HCT116 (cell line): ENCODE results near the gene NUDT16L1.

Experiments
- ATF3 ChIP-seq: IDR thresholded peaks from 2 replicates; pipeline ENCODE4 v1.6.1; 2012
- CTCF ChIP-seq, 3 experiments: fragments of 200-600 bp in 1 of 3; sonication (generic) in 1 of 3; IDR thresholded peaks in 2 of 3; conservative IDR thresholded peaks in 1 of 3; 2 replicates each; pipeline ENCODE4 v1.5.1; 2012 to 2017; ENCODE audit warnings: low read depth in 2 of 3, low read length in 2 of 3, antibody characterized with exemption in 1 of 3, borderline replicate concordance in 1 of 3, control low read depth in 1 of 3, mild to moderate bottlenecking in 1 of 3, mixed read lengths in 1 of 3, mixed run types in 1 of 3, moderate library complexity in 1 of 3; ENCODE audit not compliant: insufficient read depth in 1 of 3
- EZH2 ChIP-seq: fragments of 200-600 bp; sonication (generic); IDR thresholded peaks from 2 replicates; pipeline ENCODE4 v1.6.1; 2017; ENCODE audit warnings: antibody characterized with exemption, mixed run types
- EZH2phosphoT487 ChIP-seq: fragments of 200-600 bp; IDR thresholded peaks from 2 replicates; pipeline ENCODE4 v1.6.1; 2018; ENCODE audit warnings: antibody characterized with exemption, borderline replicate concordance
- JUND ChIP-seq: IDR thresholded peaks from 2 replicates; pipeline ENCODE4 v1.6.1; 2012
- MAX ChIP-seq: IDR thresholded peaks from 2 replicates; pipeline ENCODE4 v1.6.1; 2012
- POLR2A ChIP-seq: IDR thresholded peaks from 2 replicates; pipeline ENCODE4 v1.7.0; 2011; ENCODE audit warnings: borderline replicate concordance; ENCODE audit not compliant: insufficient read depth, insufficient read length; ENCODE audit errors: extremely low read depth
- POLR2AphosphoS5 ChIP-seq: IDR thresholded peaks from 2 replicates; pipeline ENCODE4 v1.6.1; 2011; ENCODE audit warnings: mild to moderate bottlenecking, low read depth, low read length, moderate library complexity
- REST ChIP-seq: IDR thresholded peaks from 2 replicates; pipeline ENCODE4 v1.6.1; 2012; ENCODE audit warnings: low read depth
- SP1 ChIP-seq: IDR thresholded peaks from 2 replicates; pipeline ENCODE4 v1.6.1; 2012; ENCODE audit warnings: low read depth
- YY1 ChIP-seq: IDR thresholded peaks from 2 replicates; pipeline ENCODE4 v1.6.1; 2011; ENCODE audit warnings: low read length, low read depth, moderate library complexity, mild to moderate bottlenecking; ENCODE audit not compliant: insufficient replicate concordance; ENCODE audit errors: extremely low read depth
- ZBTB33 ChIP-seq: IDR thresholded peaks from 2 replicates; pipeline ENCODE4 v1.6.1; 2011; ENCODE audit warnings: mild to moderate bottlenecking, low read length, moderate library complexity; ENCODE audit not compliant: insufficient replicate concordance; ENCODE audit errors: extremely low read depth
- ZNF274 ChIP-seq: fragments of 200-500 bp; sonication (Bioruptor generic); IDR thresholded peaks from 2 replicates; pipeline ENCODE4 v1.6.1; 2014; ENCODE audit warnings: mild to moderate bottlenecking, low read depth, low read length, inconsistent platforms

- TF ChIP-seq ZBTB33 (no peak), REST (no peak), POLR2A (no peak), CTCF (IDR thresholded peaks at IDR 0.05 in 2 of 3, conservative IDR thresholded peaks at IDR 0.05 in 1 of 3; ENCODE audit: borderline replicate concordance in 1 of 3, insufficient read depth in 1 of 3, low read depth in 2 of 3, low read length in 2 of 3) (no peak), JUND (no peak), MAX (no peak), ATF3 (no peak), EZH2 (no peak), SP1 (no peak), EZH2phosphoT487 (no peak), YY1 (no peak), POLR2AphosphoS5 (no peak), ZNF274 (no peak)
Measured at GRCh38 chr16:4687416-4687815, 5.9 kb upstream of the NUDT16L1 start.
